H54 (cell line): ENCODE measurements around the gene CEP89.
"Not testable (repeated sequence)": the region's sequence is repeated elsewhere in the genome, so short reads cannot be mapped to it uniquely, and the experiment has no call there.

Experiments used
- DNase-seq: peaks from one replicate; pipeline ENCODE4 v3.0.0; 2011; ENCODE audit warnings: low spot score, mixed read lengths; ENCODE audit not compliant: insufficient read length
- FAIRE-seq: peaks from 3 replicates; lab custom pipeline; 2011; peaks lifted over from hg19 to GRCh38; lab: Jason Lieb, UNC
- POLR2A ChIP-seq: IDR thresholded peaks from 2 replicates; pipeline ENCODE4 v1.6.1; 2011; ENCODE audit warnings: low read depth, mild to moderate bottlenecking, low read length

CEP89 gene

GRCh38 chr19:32977280-32977679, 5.5 kb upstream of the CEP89 start:
- FAIRE-seq, result no peak
- no peak for TF ChIP-seq POLR2A
- DNase-seq, result no peak

DNA sequence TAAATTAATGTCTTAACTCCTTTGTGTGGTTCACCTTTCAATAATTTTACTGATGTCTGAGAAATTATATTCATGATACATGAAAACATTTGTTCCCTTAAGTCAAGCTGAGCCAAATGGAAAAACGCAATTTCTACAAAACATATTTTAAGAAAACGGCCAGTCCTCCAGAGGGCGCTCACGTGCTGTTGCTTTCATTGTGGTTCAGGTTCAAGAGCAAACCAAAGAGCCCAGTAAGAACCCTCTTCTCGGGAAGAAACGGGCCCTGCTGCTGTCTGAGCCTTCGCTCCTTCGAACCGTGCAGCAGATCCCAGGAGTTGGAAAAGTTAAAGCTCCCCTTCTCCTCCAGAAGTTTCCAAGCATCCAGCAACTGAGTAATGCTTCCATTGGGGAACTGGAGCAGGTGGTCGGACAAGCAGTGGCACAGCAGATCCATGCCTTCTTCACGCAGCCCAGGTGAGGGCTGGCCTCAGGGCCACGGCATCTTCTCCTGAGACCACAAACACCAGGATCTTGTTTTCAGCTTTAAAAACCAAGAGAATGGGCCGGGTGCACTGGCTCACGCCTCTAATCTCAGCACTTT, 4.6 kb upstream of the CEP89 start:
- FAIRE-seq (peak; percentile 11), DNase-seq (peak; percentile 61)
- no peak for TF ChIP-seq POLR2A

DNA sequence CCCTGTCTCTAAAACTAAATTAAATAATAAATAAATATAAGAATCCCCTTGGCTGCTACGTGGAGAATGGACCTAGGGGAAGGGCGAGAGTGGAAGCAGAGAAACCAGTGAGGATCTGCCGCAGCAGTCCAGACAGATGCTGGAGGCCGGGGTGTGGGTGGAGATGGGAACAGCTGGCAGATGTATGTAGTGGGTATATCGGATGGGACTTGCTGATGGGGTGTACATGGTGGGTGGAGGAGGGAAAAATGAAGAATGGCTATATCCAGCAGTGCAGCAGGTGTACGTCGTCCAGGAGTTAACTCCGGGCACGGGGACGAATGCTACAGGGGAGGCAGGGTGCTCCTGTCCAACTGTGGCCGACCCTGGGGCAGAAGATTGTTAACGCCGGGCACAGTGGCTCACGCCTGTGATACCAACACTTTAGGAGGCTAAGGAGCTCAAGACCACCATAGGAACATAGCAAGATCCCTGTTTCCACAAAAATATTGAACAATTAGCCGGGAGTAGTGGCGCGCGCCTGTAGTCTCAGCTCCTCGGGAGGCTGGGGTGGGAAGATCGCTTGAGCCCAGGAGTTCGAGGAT, 654 bp downstream of the CEP89 start:
- DNase-seq, result no peak
- FAIRE-seq, result no peak
- TF ChIP-seq POLR2A, result no peak

DNA sequence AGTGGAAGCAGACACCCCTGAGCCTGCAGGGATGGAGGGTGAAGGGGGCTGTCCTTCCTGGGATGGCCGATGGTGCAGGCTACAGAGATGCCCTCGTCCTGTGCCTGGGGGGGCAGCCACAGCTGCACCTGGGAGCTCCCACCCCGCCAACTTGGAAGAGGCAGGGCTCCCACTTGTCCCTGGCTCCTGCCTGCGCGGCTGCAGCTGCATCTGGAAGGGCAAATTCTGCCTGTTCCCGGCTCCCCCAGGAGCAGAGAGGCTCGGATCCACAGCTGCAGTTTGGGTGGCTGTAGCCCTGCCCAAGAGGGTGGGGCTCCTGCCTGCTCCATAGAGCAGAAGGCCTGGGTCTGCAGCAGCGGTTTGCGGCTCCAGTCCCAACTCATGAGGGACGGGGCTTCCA, 2.2 kb downstream of the CEP89 start:
- no peak for TF ChIP-seq POLR2A
- no peak for DNase-seq
- no peak for FAIRE-seq

- no peak for DNase-seq
- no peak for FAIRE-seq
- TF ChIP-seq POLR2A, result no peak
Measured at GRCh38 chr19:32966750-32967149, 5.0 kb downstream of the CEP89 start.

DNA sequence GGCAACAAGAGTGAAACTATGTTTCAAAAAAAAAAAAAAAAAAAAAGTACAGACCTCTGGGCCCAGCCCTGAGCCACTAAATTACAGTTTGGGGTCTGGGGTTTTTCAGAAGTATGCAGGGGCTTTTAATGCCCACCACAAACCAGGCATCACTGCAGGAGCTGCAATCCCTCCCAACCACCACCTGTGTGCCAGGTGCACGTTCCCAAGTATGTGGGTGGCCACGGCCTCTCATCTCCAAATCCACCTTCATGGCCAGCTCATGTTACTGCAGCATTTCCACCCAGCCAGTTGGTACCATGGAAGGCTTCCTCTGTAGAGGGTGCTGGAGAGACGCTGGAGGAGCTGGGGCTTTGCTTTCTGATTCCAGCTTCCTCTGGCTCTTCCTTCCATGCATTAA, 26.5 kb downstream of the CEP89 start:
- no peak for FAIRE-seq
- TF ChIP-seq POLR2A, result no peak
- DNase-seq, result no peak

DNA sequence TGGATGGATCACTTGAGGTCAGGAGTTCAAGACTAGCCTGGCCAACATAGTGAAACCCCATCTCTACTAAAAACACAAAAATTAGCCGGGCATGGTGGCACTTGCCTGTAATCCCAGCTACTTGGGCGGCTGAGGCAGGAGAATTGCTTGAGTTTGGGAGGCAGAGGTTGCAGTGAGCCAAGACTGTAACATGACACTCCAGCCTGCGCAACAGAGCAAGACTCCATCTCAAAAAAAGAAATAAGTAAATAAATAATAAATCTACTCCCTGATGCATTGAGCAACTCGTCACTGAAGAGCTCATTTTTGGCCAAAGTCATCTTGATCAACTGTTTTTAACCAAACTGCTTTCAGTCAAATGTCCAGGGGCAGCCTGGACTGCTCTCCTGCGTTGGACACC, 30.5 kb downstream of the CEP89 start:
- not testable (repeated sequence) for FAIRE-seq

DNA sequence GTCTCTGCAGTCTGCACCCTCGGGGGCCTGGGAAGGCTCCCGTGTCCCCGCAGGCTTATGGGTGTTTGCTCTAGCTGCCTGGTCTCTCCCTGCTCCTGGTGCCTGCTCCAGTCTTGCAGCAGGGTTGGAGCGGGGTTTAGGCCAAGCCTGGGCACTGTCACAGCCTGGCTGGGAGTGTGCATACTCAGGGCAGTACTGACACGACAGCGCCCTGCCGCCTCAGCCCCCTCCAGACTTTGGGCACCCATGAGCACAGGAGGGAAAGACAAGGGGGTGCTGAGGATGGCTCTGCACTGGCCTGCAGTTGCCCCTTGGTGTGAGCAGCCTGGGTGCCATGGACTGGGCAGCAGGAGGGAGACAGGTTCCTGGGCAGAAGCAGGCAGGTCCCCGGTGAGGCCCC, 35.7 kb downstream of the CEP89 start:
- FAIRE-seq, result no peak
- DNase-seq, result no peak
- TF ChIP-seq POLR2A, result no peak

More for the DNA sequence above, 30.5 kb downstream of the CEP89 start:
- not testable (repeated sequence) for DNase-seq

GRCh38 chr19:32935629-32936028, 36.1 kb downstream of the CEP89 start:
- no peak for FAIRE-seq
- no peak for TF ChIP-seq POLR2A
- DNase-seq, result no peak

DNA sequence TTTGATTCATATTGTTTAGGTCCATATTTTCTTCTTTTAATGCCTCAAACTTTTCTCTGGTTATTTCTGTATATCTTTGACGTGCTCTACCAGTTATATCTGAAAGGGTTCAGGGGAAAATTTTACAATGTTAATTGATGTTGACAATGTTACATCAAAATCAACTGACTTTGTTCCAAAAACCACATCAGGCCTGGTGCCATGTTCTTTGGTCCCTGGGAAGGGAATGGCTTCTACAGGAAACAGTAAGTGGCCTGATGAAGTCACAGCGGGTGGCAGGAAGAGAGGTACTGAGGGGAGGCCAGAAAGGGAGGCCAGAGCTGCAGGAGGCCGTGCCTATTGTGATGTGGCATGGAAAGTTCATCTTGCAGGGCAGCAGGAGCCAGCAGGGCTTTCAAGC, 38.2 kb downstream of the CEP89 start:
- DNase-seq (no peak), FAIRE-seq (no peak)
- TF ChIP-seq POLR2A, result no peak

- TF ChIP-seq POLR2A, result no peak
- no peak for FAIRE-seq
- no peak for DNase-seq
Measured at GRCh38 chr19:32930567-32930966, 41.2 kb downstream of the CEP89 start.

DNA sequence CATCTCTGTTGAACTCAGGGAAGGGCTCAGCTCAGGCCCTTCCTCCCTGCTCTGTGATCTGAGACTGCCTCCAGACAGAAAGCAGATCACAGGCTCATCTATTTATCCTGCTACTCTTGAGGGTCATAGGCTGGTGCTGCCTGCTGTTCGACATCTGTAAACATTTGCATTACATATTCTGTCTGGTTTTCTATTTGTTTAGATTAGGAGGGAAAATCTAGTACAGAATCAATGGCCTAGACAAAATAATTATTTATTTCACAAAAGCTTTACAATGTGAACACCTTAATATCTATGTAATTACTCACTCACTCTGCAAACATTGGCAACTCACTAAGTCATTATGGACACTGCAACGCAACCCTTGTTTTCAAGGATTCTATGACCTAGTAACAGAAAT, 43.0 kb downstream of the CEP89 start:
- TF ChIP-seq POLR2A, result no peak
- DNase-seq (no peak), FAIRE-seq (no peak)

- no peak for FAIRE-seq
- DNase-seq, result no peak
- TF ChIP-seq POLR2A, result no peak
Measured at GRCh38 chr19:32924200-32924599, 47.6 kb downstream of the CEP89 start.

DNA sequence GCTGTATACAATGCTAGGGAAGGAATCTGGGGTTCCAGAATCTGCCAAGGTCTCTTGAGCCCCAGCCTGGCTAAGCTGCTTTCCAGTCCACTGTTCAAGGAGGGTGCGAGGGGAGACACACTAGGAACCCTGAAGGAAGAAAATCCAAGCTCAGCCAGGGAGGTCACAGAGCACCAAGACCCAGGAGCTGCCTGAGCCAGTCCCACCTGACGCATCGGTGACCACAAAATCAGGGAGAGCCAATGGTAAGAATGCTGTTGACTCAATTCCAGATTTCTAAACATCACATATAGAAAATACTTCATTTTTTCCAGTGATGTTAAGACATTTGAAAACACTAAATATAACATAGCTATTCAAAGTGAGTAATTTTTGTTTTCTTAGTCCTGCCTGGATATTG, 50.1 kb downstream of the CEP89 start:
- no peak for FAIRE-seq
- TF ChIP-seq POLR2A, result no peak
- DNase-seq, result no peak

DNA sequence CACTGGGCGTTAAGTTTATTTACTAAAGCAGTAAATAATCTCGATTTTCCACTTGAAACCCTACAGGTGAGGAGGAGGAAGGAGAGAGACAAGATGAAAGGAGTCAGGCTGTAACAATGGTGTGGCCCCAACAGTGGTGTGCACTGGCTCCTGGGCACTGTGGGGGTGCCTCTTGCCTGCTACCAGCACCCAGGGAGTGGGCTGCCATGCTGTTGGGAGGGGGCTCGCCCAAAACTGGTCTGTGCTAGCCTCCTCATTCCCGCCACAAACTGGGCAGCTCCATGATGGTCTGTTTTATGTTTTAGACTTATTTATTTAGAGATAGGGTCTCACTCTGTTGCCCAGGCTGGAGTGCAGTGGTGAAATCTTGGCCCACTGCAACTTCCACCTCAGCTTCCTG, 52.4 kb downstream of the CEP89 start:
- no peak for FAIRE-seq
- TF ChIP-seq POLR2A, result no peak
- DNase-seq, result no peak
